ENCODE measurements around the gene DENND1A. TPM values are rescaled to one million over a fixed set of nuclear protein-coding genes. Genes with fewer than 3 reads are reported as not detected.

The DENND1A gene
- total and polyA plus RNA-seq, 2 experiments from 2014 or later, result 13.1 to 28.7 TPM

DNA sequence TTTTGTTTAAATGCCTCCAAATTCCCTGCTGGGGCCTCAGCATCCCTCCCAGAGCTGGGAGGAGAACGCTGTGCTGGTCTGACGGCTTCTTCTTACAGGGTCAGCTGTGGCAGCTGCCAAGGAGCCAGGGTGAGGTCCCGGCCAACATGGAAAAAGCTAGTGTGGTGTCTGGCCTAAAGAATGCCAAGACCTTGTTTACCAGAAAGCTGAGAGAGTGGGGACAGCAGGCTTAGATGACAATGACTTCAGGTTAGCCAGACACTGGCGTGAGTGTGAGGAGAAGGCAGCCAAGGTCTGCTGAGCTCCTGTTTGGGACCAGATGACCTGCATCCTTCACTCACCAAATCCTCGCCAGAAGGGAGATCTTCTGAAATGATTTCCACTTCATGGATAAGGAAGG is 461.4 kb downstream of the DENND1A start:
- ATAC-seq (no peak), DNase-seq (ENCODE audit: low spot score) (no peak)
- H3K4me2 ChIP-seq, result no peak overlapping the region
- no peaks in the 10 kb centered on the region for H3K9me2 ChIP-seq (ENCODE audit: insufficient read depth)
- no peaks in the 10 kb centered on the region for H3K27me3 ChIP-seq (ENCODE audit: insufficient read depth)
- TF ChIP-seq CREB1 (CRISPR knock-in tag; IDR thresholded peaks at IDR 0.05; ENCODE audit: low read depth), result no peak
- TF ChIP-seq STAT1 (IDR thresholded peaks at IDR 0.05; ENCODE audit: unreplicated experiment), result no peak
- TF ChIP-seq JUNB (IDR thresholded peaks at IDR 0.05; ENCODE audit: unreplicated experiment), result no peak
- no peak for TF ChIP-seq POLR2AphosphoS5 (IDR thresholded peaks at IDR 0.05; ENCODE audit: low read depth)
- TF ChIP-seq ZNF331 (CRISPR knock-in tag; IDR thresholded peaks at IDR 0.05; ENCODE audit: low read depth), result no peak
- TF ChIP-seq, protein P1, sequence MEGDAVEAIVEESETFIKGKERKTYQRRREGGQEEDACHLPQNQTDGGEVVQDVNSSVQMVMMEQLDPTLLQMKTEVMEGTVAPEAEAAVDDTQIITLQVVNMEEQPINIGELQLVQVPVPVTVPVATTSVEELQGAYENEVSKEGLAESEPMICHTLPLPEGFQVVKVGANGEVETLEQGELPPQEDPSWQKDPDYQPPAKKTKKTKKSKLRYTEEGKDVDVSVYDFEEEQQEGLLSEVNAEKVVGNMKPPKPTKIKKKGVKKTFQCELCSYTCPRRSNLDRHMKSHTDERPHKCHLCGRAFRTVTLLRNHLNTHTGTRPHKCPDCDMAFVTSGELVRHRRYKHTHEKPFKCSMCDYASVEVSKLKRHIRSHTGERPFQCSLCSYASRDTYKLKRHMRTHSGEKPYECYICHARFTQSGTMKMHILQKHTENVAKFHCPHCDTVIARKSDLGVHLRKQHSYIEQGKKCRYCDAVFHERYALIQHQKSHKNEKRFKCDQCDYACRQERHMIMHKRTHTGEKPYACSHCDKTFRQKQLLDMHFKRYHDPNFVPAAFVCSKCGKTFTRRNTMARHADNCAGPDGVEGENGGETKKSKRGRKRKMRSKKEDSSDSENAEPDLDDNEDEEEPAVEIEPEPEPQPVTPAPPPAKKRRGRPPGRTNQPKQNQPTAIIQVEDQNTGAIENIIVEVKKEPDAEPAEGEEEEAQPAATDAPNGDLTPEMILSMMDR (conservative IDR thresholded peaks at IDR 0.05; ENCODE audit: low read depth in 2 of 2), result no peak
- TF ChIP-seq EZH2phosphoT487 (IDR thresholded peaks at IDR 0.05; ENCODE audit: unreplicated experiment), result no peak
- no peak for TF ChIP-seq EZH2 (IDR thresholded peaks at IDR 0.05; ENCODE audit: low read depth, unreplicated experiment)
- TF ChIP-seq ZNF114 (CRISPR knock-in tag; IDR thresholded peaks at IDR 0.05), result no peak
- TF ChIP-seq NANOG (IDR thresholded peaks at IDR 0.05; ENCODE audit: borderline replicate concordance), result no peak
- TF ChIP-seq, protein P2, sequence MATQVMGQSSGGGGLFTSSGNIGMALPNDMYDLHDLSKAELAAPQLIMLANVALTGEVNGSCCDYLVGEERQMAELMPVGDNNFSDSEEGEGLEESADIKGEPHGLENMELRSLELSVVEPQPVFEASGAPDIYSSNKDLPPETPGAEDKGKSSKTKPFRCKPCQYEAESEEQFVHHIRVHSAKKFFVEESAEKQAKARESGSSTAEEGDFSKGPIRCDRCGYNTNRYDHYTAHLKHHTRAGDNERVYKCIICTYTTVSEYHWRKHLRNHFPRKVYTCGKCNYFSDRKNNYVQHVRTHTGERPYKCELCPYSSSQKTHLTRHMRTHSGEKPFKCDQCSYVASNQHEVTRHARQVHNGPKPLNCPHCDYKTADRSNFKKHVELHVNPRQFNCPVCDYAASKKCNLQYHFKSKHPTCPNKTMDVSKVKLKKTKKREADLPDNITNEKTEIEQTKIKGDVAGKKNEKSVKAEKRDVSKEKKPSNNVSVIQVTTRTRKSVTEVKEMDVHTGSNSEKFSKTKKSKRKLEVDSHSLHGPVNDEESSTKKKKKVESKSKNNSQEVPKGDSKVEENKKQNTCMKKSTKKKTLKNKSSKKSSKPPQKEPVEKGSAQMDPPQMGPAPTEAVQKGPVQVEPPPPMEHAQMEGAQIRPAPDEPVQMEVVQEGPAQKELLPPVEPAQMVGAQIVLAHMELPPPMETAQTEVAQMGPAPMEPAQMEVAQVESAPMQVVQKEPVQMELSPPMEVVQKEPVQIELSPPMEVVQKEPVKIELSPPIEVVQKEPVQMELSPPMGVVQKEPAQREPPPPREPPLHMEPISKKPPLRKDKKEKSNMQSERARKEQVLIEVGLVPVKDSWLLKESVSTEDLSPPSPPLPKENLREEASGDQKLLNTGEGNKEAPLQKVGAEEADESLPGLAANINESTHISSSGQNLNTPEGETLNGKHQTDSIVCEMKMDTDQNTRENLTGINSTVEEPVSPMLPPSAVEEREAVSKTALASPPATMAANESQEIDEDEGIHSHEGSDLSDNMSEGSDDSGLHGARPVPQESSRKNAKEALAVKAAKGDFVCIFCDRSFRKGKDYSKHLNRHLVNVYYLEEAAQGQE (IDR thresholded peaks at IDR 0.05; ENCODE audit: unreplicated experiment), result no peak
- TF ChIP-seq, protein P3, sequence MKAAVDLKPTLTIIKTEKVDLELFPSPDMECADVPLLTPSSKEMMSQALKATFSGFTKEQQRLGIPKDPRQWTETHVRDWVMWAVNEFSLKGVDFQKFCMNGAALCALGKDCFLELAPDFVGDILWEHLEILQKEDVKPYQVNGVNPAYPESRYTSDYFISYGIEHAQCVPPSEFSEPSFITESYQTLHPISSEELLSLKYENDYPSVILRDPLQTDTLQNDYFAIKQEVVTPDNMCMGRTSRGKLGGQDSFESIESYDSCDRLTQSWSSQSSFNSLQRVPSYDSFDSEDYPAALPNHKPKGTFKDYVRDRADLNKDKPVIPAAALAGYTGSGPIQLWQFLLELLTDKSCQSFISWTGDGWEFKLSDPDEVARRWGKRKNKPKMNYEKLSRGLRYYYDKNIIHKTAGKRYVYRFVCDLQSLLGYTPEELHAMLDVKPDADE (IDR thresholded peaks at IDR 0.05), result no peak
- TF ChIP-seq, protein P4, sequence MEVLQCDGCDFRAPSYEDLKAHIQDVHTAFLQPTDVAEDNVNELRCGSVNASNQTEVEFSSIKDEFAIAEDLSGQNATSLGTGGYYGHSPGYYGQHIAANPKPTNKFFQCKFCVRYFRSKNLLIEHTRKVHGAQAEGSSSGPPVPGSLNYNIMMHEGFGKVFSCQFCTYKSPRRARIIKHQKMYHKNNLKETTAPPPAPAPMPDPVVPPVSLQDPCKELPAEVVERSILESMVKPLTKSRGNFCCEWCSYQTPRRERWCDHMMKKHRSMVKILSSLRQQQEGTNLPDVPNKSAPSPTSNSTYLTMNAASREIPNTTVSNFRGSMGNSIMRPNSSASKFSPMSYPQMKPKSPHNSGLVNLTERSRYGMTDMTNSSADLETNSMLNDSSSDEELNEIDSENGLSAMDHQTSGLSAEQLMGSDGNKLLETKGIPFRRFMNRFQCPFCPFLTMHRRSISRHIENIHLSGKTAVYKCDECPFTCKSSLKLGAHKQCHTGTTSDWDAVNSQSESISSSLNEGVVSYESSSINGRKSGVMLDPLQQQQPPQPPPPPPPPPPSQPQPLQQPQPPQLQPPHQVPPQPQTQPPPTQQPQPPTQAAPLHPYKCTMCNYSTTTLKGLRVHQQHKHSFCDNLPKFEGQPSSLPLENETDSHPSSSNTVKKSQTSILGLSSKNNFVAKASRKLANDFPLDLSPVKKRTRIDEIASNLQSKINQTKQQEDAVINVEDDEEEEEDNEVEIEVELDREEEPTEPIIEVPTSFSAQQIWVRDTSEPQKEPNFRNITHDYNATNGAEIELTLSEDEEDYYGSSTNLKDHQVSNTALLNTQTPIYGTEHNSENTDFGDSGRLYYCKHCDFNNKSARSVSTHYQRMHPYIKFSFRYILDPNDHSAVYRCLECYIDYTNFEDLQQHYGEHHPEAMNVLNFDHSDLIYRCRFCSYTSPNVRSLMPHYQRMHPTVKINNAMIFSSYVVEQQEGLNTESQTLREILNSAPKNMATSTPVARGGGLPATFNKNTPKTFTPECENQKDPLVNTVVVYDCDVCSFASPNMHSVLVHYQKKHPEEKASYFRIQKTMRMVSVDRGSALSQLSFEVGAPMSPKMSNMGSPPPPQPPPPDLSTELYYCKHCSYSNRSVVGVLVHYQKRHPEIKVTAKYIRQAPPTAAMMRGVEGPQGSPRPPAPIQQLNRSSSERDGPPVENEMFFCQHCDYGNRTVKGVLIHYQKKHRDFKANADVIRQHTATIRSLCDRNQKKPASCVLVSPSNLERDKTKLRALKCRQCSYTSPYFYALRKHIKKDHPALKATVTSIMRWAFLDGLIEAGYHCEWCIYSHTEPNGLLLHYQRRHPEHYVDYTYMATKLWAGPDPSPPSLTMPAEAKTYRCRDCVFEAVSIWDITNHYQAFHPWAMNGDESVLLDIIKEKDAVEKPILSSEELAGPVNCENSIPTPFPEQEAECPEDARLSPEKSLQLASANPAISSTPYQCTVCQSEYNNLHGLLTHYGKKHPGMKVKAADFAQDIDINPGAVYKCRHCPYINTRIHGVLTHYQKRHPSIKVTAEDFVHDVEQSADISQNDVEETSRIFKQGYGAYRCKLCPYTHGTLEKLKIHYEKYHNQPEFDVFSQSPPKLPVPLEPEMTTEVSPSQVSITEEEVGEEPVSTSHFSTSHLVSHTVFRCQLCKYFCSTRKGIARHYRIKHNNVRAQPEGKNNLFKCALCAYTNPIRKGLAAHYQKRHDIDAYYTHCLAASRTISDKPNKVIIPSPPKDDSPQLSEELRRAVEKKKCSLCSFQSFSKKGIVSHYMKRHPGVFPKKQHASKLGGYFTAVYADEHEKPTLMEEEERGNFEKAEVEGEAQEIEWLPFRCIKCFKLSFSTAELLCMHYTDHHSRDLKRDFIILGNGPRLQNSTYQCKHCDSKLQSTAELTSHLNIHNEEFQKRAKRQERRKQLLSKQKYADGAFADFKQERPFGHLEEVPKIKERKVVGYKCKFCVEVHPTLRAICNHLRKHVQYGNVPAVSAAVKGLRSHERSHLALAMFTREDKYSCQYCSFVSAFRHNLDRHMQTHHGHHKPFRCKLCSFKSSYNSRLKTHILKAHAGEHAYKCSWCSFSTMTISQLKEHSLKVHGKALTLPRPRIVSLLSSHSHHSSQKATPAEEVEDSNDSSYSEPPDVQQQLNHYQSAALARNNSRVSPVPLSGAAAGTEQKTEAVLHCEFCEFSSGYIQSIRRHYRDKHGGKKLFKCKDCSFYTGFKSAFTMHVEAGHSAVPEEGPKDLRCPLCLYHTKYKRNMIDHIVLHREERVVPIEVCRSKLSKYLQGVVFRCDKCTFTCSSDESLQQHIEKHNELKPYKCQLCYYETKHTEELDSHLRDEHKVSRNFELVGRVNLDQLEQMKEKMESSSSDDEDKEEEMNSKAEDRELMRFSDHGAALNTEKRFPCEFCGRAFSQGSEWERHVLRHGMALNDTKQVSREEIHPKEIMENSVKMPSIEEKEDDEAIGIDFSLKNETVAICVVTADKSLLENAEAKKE (CRISPR knock-in tag; IDR thresholded peaks at IDR 0.05), result no peak
- Mint-ChIP-seq H3K4me1 (peaks cover 21% of the 10 kb centered on the region), H3K36me3 (ENCODE audit: low read depth) (no peaks in the 10 kb centered on the region), H3K4me3 (no peak overlapping the region), H3K27me3 (ENCODE audit: insufficient read depth, low read depth, poor library complexity) (peaks cover 3% of the 10 kb centered on the region), H3K9me3 (no peaks in the 10 kb centered on the region), H3K27ac (no peak overlapping the region)
- H3K4me1 ChIP-seq (ENCODE audit: insufficient read depth), result no peaks in the 10 kb centered on the region
- H3F3A ChIP-seq (replicated peaks; ENCODE audit: low read depth), result no peaks in the 10 kb centered on the region
- H2AFZ ChIP-seq, result no peak overlapping the region
- H3K36me3 ChIP-seq (ENCODE audit: insufficient read depth), result no peaks in the 10 kb centered on the region
- no peaks in the 10 kb centered on the region for H3K79me2 ChIP-seq (replicated peaks; ENCODE audit: insufficient read depth)
- peaks cover 4% of the 10 kb centered on the region; the same call in 1 of the 2 replicates for H4K20me1 ChIP-seq (replicated peaks; ENCODE audit: insufficient read depth)
- no peak overlapping the region for H3K27ac ChIP-seq (ENCODE audit: low read depth)
- no peak overlapping the region for H3K4me3 ChIP-seq
